OCI-LY1 (cell line): ENCODE data around the gene ACAD11.
"Not testable (repeated sequence)": the region's sequence is repeated elsewhere in the genome, so short reads cannot be mapped to it uniquely, and the experiment has no call there.

Experiments
- H2AFZ ChIP-seq: fragments of 200-600 bp; sonication (generic), shearing (Covaris generic); 2 replicates; pipeline ENCODE4 v1.6.0; 2014; ENCODE audit warnings: antibody characterized with exemption, mild to moderate bottlenecking, low read length
- H3F3A ChIP-seq: fragments of 200-600 bp; sonication (generic), shearing (Covaris generic); 2 replicates; pipeline ENCODE4 v1.6.0; 2014; ENCODE audit warnings: mild to moderate bottlenecking, antibody characterized with exemption, low read length, moderate library complexity; ENCODE audit not compliant: insufficient read depth
- H3K27ac ChIP-seq: fragments of 200-600 bp; sonication (generic); 2 replicates; pipeline ENCODE4 v1.5.1; 2014; ENCODE audit warnings: low read length, mixed run types, mild to moderate bottlenecking, low read depth; ENCODE audit not compliant: poor library complexity, severe bottlenecking
- H3K27me3 ChIP-seq: fragments of 200-600 bp; sonication (generic); 2 replicates; pipeline ENCODE4 v1.6.0; 2014; ENCODE audit warnings: antibody characterized with exemption, mild to moderate bottlenecking, low read length, moderate library complexity; ENCODE audit not compliant: insufficient read depth
- H3K36me3 ChIP-seq: fragments of 200-600 bp; sonication (generic); 2 replicates; pipeline ENCODE4 v1.6.1; 2014; ENCODE audit warnings: mild to moderate bottlenecking, antibody characterized with exemption, low read length, moderate library complexity, mixed read lengths; ENCODE audit not compliant: insufficient read depth
- H3K4me1 ChIP-seq: fragments of 200-600 bp; sonication (generic); 2 replicates; pipeline ENCODE4 v1.5.1; 2014; ENCODE audit warnings: mild to moderate bottlenecking, low read length, moderate library complexity; ENCODE audit not compliant: insufficient read depth, severe bottlenecking
- H3K4me2 ChIP-seq: fragments of 200-600 bp; sonication (generic), shearing (Covaris generic); 2 replicates; pipeline ENCODE4 v1.6.1; 2014; ENCODE audit warnings: low read length
- H3K4me3 ChIP-seq: fragments of 200-600 bp; sonication (generic); 2 replicates; pipeline ENCODE4 v1.5.1; 2014; ENCODE audit warnings: low read length, low read depth, mild to moderate bottlenecking, mixed read lengths; ENCODE audit not compliant: poor library complexity, severe bottlenecking
- H3K79me2 ChIP-seq: fragments of 200-600 bp; shearing (Covaris generic); 2 replicates; pipeline ENCODE4 v1.6.1; 2016; ENCODE audit warnings: mixed run types, low read length, mixed read lengths; ENCODE audit not compliant: insufficient read depth
- H3K9ac ChIP-seq: fragments of 200-600 bp; sonication (generic), shearing (Covaris generic); 2 replicates; pipeline ENCODE4 v1.6.1; 2014; ENCODE audit warnings: mild to moderate bottlenecking, low read length, mixed read lengths
- H3K9me2 ChIP-seq: fragments of 200-600 bp; sonication (generic), shearing (Covaris generic); 2 replicates; pipeline ENCODE4 v1.6.1; 2014; ENCODE audit warnings: low read depth, mild to moderate bottlenecking, low read length, mixed read lengths
- H3K9me3 ChIP-seq: fragments of 200-600 bp; shearing (Covaris generic); 2 replicates; pipeline ENCODE4 v1.6.1; 2014; ENCODE audit warnings: low read length, mixed read lengths
- H4K20me1 ChIP-seq: fragments of 200-600 bp; sonication (generic), shearing (Covaris generic); 2 replicates; pipeline ENCODE4 v1.6.0; 2016; ENCODE audit warnings: mild to moderate bottlenecking, low read length; ENCODE audit not compliant: insufficient read depth
- CTCF ChIP-seq: fragments of 200-600 bp; sonication (generic), shearing (Covaris generic); IDR thresholded peaks from 2 replicates; pipeline ENCODE4 v1.5.1; 2017; ENCODE audit warnings: mild to moderate bottlenecking, antibody characterized with exemption, low read length, moderate library complexity, mixed read lengths
- EZH2 ChIP-seq: fragments of 200-600 bp; sonication (generic), shearing (Covaris generic); IDR thresholded peaks from 2 replicates; pipeline ENCODE4 v1.8.0; 2017; ENCODE audit warnings: borderline replicate concordance, mixed run types, mild to moderate bottlenecking, antibody characterized with exemption, low read length, moderate library complexity, mixed read lengths

The ACAD11 gene

DNA sequence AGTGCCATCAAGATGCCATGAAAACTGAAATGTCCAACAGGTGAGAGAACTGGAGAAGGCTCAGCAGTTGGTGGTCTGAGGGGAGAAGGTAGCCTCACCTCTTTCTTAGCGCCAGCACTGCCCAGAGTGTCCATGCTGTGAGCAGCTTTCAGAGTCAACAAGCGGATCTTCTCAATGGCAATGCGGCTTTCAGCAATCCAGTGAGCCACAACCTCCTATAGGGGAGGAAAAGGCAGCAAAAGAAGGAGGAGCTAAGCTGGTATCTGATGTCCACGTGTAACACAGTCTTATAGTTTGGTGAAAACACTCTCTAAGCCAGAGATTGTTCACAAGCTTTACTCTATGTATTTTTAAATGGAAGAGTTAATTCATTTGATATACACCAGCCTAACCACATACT lies 98.6 kb downstream of the ACAD11 start:
- no peaks in the 10 kb centered on the region for H3K9me3 ChIP-seq
- no peak overlapping the region for H3K4me2 ChIP-seq
- no peak overlapping the region for H3K4me3 ChIP-seq
- H2AFZ ChIP-seq: no peak overlapping the region
- no peaks in the 10 kb centered on the region for H3K9me2 ChIP-seq
- H3K36me3 ChIP-seq: peaks cover 3% of the 10 kb centered on the region; the same call in 1 of the 2 replicates
- H3K79me2 ChIP-seq: no peaks in the 10 kb centered on the region
- TF ChIP-seq CTCF: no peak
- TF ChIP-seq EZH2: no peak
- H3K4me1 ChIP-seq: no peaks in the 10 kb centered on the region
- H4K20me1 ChIP-seq: no peaks in the 10 kb centered on the region
- H3K27ac ChIP-seq: no peak overlapping the region
- no peaks in the 10 kb centered on the region for H3F3A ChIP-seq
- no peaks in the 10 kb centered on the region for H3K27me3 ChIP-seq
- H3K9ac ChIP-seq: no peak overlapping the region

DNA sequence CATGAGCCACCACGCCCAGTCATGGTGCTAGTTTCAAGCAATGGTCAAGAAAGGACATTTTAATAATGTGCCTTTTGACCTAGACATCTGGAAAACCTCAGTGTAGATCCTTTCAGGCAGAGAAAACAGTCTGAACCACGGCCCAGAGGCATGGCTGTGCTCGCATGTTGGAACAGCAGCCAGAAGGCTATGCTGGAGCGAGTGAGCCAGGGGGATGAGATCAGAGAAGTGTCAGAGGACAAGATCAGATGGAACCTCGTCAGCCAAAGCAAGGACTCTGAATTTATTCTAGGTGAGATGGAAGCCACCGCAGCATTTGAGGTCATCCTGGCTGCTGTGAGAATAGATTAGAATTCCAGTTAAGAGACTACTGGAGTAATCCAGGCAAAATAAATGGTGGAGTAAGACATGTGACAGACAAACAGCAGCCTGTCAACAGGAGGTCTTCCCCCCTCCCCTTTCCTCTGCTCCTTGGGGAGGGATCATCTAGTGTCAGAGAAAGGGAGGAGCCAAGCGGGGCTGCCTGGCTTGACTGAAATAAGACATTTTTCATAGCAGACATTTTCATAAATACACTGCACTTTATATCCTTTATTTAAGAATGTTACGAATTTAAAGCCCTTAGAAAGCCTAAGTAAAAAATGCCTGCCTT lies 103.0 kb downstream of the ACAD11 start:
- H3K9ac ChIP-seq: no peak overlapping the region
- no peaks in the 10 kb centered on the region for H3K27me3 ChIP-seq
- H2AFZ ChIP-seq: no peak overlapping the region
- TF ChIP-seq EZH2: no peak
- TF ChIP-seq CTCF: no peak
- no peaks in the 10 kb centered on the region for H3K9me3 ChIP-seq
- no peaks in the 10 kb centered on the region for H4K20me1 ChIP-seq
- no peaks in the 10 kb centered on the region for H3K9me2 ChIP-seq
- H3K36me3 ChIP-seq: no peaks in the 10 kb centered on the region
- H3F3A ChIP-seq: no peaks in the 10 kb centered on the region
- H3K4me3 ChIP-seq: no peak overlapping the region
- H3K79me2 ChIP-seq: no peaks in the 10 kb centered on the region
- H3K4me1 ChIP-seq: no peaks in the 10 kb centered on the region
- H3K4me2 ChIP-seq: no peak overlapping the region
- no peak overlapping the region for H3K27ac ChIP-seq

- not testable (repeated sequence) for H3K27ac ChIP-seq, H2AFZ ChIP-seq, H3K9me3 ChIP-seq, H3K79me2 ChIP-seq, H3K4me2 ChIP-seq, H3K36me3 ChIP-seq, H3K4me3 ChIP-seq, H3K9ac ChIP-seq, H4K20me1 ChIP-seq, H3F3A ChIP-seq, H3K4me1 ChIP-seq, H3K27me3 ChIP-seq, H3K9me2 ChIP-seq
Observed at GRCh38 chr3:132556036-132556386, 103.6 kb downstream of the ACAD11 start.

DNA sequence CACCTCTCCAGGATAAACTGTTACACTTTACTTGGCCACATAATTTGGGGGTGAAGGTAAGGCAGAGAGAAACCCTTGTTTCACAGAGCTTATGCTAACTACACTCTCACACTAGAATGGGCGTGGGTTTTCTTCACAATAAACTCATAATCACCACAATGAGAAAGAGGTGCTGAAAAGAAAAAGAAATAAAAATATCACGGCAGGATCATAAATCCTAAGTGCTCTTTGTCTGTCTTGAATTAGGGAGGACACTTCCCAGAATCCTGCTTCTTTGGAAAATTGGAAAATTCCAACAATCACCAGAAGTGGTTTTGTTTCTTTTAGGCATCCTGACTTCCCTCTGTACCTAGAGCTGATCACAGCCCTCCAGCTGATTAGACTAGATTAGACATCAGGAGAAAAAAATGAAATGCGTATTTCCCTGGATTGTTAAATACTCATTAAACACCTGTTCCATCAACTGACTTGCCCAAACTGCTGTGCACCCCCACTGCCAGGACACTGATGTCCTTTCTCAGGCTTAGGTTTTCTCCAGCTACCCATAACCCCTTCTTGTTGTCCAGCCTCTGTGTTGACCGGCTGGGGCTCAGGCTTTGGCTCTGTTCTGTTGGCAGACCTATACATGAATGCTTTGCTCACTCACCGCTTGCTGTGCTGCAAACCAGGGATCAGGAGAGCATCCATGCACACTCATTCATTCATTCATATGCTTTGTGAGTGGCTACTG lies 104.1 kb downstream of the ACAD11 start:
- Histone ChIP-seq H3K4me2 (no peak overlapping the region), H3K9me3 (no peaks in the 10 kb centered on the region), H3K4me1 (peaks cover 7% of the 10 kb centered on the region), H2AFZ (no peak overlapping the region), H3K9me2 (no peaks in the 10 kb centered on the region), H3K4me3 (no peak overlapping the region), H3K36me3 (no peaks in the 10 kb centered on the region), H3F3A (no peaks in the 10 kb centered on the region), H3K9ac (no peak overlapping the region), H4K20me1 (no peaks in the 10 kb centered on the region), H3K79me2 (no peaks in the 10 kb centered on the region), H3K27me3 (no peaks in the 10 kb centered on the region), H3K27ac (no peak overlapping the region)
- no peak for TF ChIP-seq EZH2
- no peak for TF ChIP-seq CTCF
